Fibroblast of peridontal ligament (primary cell): ENCODE measurements around the gene SLC25A18.
"Not testable (repeated sequence)": the region's sequence is repeated elsewhere in the genome, so short reads cannot be mapped to it uniquely, and the experiment has no call there.

ENCODE experiments used
- DNase-seq: peaks from one replicate; pipeline ENCODE4 v3.0.0-alpha.2; 2010; ENCODE audit errors: extremely low read depth

Gene SLC25A18

GRCh38 chr22:17562906-17563870, at the start of gene SLC25A18:
TSS of gene SLC25A18 (plus strand) at chr22:17563498. CDS start at chr22:17579945, 16,447 bp downstream.
- DNase-seq, result no peak

DNA sequence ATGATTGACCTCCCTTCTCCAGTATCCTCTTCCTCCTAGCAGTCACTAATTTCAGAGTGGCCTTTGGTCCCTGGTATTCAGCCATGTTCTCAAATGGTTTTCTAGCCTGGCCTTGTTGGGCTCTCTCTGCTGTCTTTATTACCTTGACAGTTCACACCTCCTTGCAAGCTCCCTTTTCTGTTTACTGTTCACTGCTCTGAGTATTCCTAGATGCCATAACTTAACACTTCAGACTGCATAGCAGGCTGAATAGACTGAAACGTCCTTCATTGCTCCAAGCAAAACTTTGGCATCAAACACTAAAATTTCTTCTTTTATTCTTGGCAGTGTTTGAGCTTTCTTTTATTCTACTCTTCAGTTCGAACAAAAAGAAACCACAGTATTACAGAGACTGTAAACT, 49.7 kb upstream of the SLC25A18 start:
- DNase-seq, result no peak

GRCh38 chr22:17514084-17514483, 49.2 kb upstream of the SLC25A18 start:
- DNase-seq, result no peak

DNA sequence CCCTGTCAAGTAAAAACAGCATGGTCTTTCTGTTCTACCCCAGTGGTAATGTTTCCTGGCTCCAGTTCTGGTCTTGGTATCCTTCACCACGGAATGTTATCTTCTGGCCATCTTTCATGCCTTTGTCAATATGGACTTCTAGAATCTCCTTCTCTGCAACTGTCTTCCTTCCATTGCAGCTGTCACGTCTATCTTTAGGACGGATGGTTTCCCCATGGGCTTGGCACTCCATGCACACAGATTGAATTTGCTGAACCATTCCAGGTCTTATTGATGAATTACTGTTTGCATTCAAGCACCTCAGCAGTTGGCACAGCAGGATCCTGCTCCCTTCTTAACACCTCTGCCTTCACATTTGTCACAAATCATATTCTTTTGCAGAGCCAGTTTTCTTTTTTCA, 44.9 kb upstream of the SLC25A18 start:
- DNase-seq, result no peak

DNA sequence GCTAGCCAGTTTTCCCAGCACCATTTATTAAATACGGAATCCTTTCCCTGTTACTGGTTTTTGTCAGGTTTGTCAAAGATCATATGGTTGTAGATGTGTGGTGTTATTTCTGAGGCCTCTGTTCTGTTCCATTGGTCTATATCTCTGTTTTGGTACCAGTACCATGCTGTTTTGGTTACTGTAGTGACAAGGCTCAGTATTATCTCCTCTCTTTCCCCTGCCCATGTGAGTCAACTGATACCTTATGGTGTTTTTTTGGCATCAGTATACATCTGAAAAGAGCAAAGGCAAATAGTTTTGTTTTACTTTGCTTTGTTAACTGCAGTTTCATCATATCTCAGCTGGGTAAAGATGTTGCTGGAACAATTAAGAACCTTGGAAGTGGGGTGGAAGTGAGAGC, 41.3 kb upstream of the SLC25A18 start:
- DNase-seq, result not testable (repeated sequence)

DNA sequence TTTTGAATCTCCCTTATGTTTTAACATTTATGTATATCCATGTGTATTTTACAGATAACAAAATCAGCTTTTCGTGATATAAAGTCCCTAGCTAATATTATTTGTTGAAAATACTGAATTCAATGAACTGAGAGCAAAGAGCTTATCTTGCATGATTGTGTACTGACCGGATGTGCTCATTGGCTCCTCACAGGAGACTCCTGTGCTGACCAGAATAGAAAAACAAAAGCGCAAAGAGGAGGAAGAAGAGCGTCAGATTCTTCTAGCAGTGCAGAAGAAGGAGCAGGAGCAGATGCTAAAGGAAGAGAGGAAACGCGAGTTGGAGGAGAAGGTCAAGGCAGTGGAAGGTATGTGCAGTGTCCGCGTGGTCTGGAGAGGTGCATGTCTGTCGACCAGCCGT, 39.4 kb upstream of the SLC25A18 start:
- no peak for DNase-seq

DNA sequence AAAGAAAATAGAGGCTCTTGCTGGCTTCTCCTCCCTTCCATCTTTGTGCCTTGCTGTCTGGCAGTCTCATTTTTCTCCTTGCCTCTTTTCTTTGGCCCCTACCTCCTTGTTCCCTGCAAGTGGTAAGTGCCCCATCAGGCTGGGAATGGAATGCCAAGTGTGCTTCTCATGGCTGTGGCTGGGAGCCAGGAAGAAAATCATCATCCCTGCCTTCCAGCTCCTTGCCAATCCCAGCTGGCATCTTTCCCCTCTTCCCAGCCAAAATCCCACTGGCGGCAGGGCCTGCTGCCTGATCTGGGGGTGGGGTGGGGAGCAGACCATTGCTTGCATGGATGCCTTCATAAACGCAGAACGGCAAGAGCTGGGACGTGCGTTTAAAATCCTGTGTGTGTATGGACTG, 27.0 kb upstream of the SLC25A18 start:
- peak; percentile 20 for DNase-seq

DNA sequence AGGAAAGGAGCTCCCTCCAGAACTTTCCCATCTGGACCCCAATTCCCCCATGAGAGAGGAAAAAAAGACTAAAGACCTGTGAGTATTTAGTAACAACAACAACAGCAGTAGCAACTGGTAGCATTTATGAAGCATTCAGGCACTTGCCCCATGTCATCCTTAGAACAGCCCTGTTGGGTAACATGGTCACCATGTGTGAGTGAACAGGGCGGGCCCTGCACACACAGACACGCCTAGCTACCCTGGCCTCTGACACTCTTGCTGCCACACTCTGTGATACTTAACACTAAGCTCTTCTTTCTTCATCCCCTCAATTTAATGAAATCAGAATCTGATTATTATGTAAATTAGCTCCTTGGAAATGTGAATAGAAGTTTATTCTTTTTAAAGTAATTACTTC, 26.1 kb upstream of the SLC25A18 start:
- DNase-seq, result no peak

DNA sequence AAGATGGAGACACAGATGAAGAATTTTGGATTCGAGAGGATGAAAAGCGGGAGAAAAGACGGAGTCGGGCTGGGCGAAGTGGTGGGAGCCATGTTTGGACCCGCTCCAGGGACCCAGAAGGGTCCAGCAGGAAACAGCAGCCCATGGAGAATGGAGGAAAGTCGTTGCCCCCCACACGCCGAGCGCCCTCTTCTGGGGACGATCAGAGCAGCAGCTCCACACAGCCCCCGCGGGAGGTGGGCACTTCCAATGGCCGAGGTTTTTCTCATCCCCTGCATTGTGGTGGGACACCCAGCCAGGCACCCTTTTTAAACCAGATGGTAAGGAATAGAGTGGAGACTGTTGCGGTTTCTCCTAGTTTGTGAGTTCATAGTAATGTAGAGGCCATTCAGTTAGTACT, 22.8 kb upstream of the SLC25A18 start:
- DNase-seq, result no peak

DNA sequence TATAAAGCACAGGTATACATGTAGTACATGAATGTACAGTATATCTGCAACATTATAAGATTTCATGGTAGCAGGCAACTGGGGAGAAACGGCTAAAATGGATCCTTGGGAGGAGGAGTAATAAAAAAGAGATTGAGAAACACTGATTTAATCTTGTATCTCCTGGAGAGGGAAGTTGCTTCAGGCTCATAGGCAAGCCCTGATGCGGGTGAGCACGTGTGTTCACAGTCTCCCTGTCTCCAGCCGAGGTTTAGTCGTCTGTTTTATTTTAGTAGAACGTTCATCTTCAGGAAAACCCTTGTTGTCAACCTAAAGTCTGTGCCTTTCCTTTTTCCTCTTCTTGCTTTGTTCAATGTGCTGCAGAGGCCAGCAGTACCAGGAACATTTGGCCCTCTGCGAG, 21.8 kb upstream of the SLC25A18 start:
- DNase-seq, result no peak

GRCh38 chr22:17542452-17542851, 20.8 kb upstream of the SLC25A18 start:
- no peak for DNase-seq

DNA sequence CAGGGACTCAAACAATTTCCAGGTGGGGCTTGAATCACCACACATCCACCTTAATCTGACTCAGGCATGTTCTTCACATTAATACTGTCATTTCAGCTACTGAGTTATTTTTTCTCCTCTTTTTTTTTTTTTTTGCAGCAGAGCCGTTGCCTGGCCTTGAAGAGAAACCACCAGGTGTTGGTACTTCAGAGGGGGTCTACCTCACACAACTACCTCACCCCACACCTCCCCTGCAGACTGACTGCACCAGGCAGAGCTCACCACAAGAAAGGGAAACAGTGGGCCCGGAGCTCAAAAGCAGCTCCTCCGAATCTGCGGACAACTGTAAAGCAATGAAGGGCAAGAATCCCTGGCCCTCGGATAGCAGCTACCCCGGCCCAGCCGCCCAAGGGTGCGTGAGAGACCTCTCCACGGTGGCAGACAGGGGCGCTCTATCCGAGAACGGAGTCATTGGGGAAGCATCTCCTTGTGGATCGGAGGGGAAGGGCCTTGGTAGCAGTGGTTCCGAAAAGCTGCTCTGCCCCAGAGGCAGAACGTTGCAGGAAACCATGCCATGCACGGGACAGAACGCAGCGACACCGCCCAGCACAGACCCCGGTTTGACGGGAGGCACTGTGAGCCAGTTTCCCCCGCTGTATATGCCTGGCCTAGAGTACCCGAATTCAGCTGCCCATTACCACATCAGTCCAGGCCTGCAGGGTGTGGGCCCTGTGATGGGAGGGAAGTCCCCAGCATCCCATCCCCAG, 15.1 kb upstream of the SLC25A18 start:
- DNase-seq, result no peak

DNA sequence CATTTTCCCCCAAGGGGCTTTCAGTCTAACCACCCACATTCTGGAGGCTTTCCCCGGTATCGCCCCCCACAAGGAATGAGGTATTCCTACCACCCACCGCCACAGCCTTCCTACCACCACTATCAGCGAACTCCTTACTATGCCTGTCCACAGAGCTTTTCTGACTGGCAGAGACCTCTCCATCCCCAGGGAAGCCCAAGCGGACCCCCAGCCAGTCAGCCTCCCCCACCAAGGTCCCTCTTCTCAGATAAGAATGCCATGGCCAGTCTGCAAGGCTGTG, 14.6 kb upstream of the SLC25A18 start:
- DNase-seq, result no peak

- no peak for DNase-seq
Observed at GRCh38 chr22:17549183-17549582, 14.1 kb upstream of the SLC25A18 start.

GRCh38 chr22:17549655-17550054, 13.6 kb upstream of the SLC25A18 start:
- DNase-seq, result no peak

- no peak for DNase-seq
Observed at GRCh38 chr22:17552737-17553136, 10.6 kb upstream of the SLC25A18 start.

DNA sequence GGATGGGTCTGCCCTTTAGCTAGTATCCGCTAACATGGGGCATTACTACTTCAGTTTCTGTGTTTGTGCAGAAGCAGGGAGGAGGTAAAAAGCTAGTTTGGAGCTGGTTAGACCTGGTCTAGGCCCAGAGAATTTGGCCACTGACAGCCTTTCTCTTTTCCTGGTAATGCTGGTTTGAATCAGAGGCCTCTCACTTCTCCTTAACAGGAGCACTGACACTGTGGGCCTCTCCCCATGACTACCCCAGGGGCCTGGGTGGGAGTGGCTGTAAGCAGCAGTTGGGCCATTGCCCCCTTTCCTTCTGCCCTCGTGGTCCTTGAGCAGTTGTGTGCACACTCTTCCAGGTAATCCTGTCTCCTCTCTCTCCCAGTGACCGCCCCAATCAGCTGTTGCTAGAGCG, 8.5 kb upstream of the SLC25A18 start:
- DNase-seq, result no peak

GRCh38 chr22:17559188-17559587, 4.1 kb upstream of the SLC25A18 start:
- no peak for DNase-seq

DNA sequence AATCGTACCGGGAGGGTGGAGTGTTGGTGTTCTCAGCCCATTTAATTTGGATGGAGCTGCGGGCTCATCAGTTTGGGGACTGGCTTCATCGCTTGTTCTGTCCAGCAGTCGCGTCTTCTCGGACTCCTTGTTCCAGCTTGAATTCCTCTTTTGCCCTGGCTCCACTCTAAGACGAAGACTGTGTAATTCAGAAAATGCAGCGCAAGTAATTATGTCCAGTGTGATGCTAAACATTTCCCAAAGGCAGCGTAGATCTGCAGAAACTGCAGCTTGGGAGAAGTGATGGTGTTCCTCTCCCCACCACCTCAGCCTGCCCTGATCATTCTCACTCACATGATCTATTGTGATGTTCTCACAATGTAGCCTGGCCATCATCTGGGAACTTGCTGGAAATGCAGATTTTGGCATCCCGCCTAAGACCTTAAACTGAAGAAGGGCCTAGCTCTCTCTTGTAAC, 666 bp downstream of the SLC25A18 start:
- peak; percentile 55 for DNase-seq

DNA sequence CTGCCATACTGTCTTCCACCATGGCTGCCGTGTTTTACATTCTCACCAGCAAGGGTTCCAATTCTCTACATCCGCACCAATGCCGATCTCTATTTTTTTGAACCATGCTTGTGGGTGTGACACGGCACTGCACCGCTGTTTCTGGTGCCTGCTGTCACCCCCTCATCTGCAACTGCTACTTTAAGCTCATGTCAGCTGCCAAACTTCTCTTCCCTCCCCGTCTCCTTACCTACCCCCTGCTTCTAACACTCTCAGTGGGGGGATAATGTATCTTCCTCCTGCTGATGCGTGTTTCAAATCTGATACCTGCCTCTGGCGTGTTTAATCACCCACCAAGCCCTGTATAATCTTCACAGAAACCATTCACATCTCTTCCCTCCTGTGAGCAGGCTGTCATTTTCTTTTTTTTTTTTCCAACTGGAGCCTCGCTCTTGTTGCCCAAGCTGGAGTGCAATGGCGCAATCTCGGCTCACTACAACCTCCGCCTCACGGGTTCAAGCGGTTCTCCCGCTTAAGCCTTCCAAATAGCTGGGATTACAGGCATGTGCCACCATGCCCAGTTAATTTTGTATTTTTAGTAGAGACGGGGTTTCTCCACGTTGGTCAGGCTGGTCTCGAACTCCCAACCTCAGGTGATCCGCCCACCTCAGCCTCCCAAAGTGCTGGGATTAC, 2.9 kb downstream of the SLC25A18 start:
- DNase-seq, result not testable (repeated sequence)

DNA sequence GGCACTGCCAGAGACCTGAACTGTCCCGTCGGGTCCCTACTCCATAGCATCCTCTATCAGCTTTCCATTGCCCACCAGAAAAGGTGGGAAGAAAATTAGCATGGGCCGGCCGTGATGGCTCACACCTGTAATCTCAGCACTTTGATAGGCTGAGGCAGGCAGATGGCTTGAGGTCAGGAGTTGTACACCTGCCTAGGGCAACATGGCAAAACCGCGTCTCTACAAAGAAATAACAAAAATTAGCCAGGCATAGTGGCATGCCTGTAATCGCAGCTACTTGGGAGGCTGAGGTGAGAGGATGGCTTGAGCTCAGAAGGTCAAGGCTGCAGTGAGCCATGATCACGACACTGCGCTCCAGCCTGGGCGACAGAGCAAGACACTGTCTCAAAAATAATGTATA, 3.5 kb downstream of the SLC25A18 start:
- DNase-seq, result no peak

- no peak for DNase-seq
Observed at GRCh38 chr22:17569971-17570511, 6.7 kb downstream of the SLC25A18 start.
